Naive thymus-derived CD8-positive, alpha-beta T cell (primary cell): ENCODE data around the gene PANX3. TPM values are rescaled to one million over a fixed set of nuclear protein-coding genes. Genes with fewer than 3 reads are reported as not detected.
A peak's percentile ranks its signal among the peaks of the same experiment; 100 is the strongest.

ENCODE experiments used
- ATAC-seq, 2 donors: fragments of 150-1000 bp; cut with Tn5 transposase in 1 of 2; sonication (Bioruptor Pico), chemical (Tn5 transposase) in 1 of 2; 1 replicate in 1 of 2; 2 replicates in 1 of 2; pipeline ENCODE4 v1.10.0; 2021; ENCODE audit warnings: mild to moderate bottlenecking in 2 of 2, moderate library complexity in 2 of 2
- POLR2A ChIA-PET: fragments of 350-600 bp; sonication (Branson Sonifier 250); formaldehyde crosslinking; loops from one replicate; lab custom pipeline; 2021; ENCODE audit warnings: antibody characterized with exemption; lab: Charles Lee
- DNase-seq, 10 donors: peaks; one replicate each; pipeline versions ENCODE4 v3.0.0 to v3.0.0-alpha.2; 2020 to 2022
- H3K27ac Mint-ChIP-seq, 10 donors: one replicate each; pipeline ENCODE4 v1.8.0; 2020 to 2022; ENCODE audit warnings: mild to moderate bottlenecking in 10 of 10, mixed read lengths in 10 of 10, moderate library complexity in 4 of 10, inconsistent platforms in 1 of 10
- H3K27me3 Mint-ChIP-seq, 5 donors: one replicate each; pipeline ENCODE4 v1.8.0; 2021 to 2022; ENCODE audit warnings: mixed read lengths in 5 of 5
- H3K36me3 Mint-ChIP-seq, 3 donors: one replicate each; pipeline ENCODE4 v1.8.0; 2020 to 2022; ENCODE audit warnings: mixed read lengths in 3 of 3, mild to moderate bottlenecking in 2 of 3, inconsistent platforms in 1 of 3
- H3K4me1 Mint-ChIP-seq, 4 donors: one replicate each; pipeline ENCODE4 v1.8.0; 2021 to 2022; ENCODE audit warnings: mixed read lengths in 4 of 4
- H3K4me3 Mint-ChIP-seq, 10 donors: one replicate each; pipeline ENCODE4 v1.8.0; 2020 to 2022; ENCODE audit warnings: mild to moderate bottlenecking in 10 of 10, mixed read lengths in 10 of 10, moderate library complexity in 6 of 10, inconsistent platforms in 1 of 10
- H3K9me3 Mint-ChIP-seq, 9 donors: one replicate each; pipeline ENCODE4 v1.8.0; 2020 to 2022; ENCODE audit warnings: mixed read lengths in 9 of 9, mild to moderate bottlenecking in 3 of 9, inconsistent platforms in 1 of 9, moderate library complexity in 1 of 9
- polyA plus RNA-seq, 3 donors: library from polyadenylated mRNA; unstranded; fragments of 300-500 nt; fragmentation: Illumina TruSeq; gene quantifications; one replicate each; pipeline ENCODE4 v1.2.3, GENCODE V29; 2021
- total RNA-seq, 8 experiments: library from RNA in 2 of 8; stranded (reverse) in 2 of 8; gene quantifications; one replicate each; pipeline ENCODE4 v1.2.3 and lab custom pipeline; 2021 to 2026

PANX3 gene
- total and polyA plus RNA-seq, 5 experiments from 2014 or later = not detected

GRCh38 chr11:124623861-124624525, 12.8 kb downstream of the PANX3 start:
- no peaks in the 10 kb centered on the region for H3K9me3 Mint-ChIP-seq
- DNase-seq (no peak), ATAC-seq (no peak)
- H3K4me1 Mint-ChIP-seq = peaks cover 18 to 45% (median 42%) of the 10 kb centered on the region in 4 donors
- POLR2A ChIA-PET = interaction anchor here (1.7 to 2.2 kb wide), 2 partner anchors 50 to 176 kb away, joined by 4 to 12 read pairs; partner anchors contain the start of genes MSANTD2, SIAE and SPA17
- H3K36me3 Mint-ChIP-seq = peaks cover 0 to 39% (median 6%) of the 10 kb centered on the region in 3 donors
- H3K27me3 Mint-ChIP-seq = peaks cover 0 to 10% (median 0%) of the 10 kb centered on the region in 5 donors
- peak overlapping the region; percentile 87 to 99 (median 96) for H3K4me3 Mint-ChIP-seq
- H3K27ac Mint-ChIP-seq = peak overlapping the region; percentile 95 to 99 (median 98)

- Mint-ChIP-seq H3K4me3 (peak overlapping the region in 4 of 10 donors; percentile 28 to 63 (median 34)), H3K36me3 (peaks cover 4 to 53% (median 6%) of the 10 kb centered on the region in 3 donors), H3K27me3 (no peaks in the 10 kb centered on the region), H3K9me3 (no peaks in the 10 kb centered on the region), H3K4me1 (peaks cover 19 to 45% (median 43%) of the 10 kb centered on the region in 4 donors), H3K27ac (peak overlapping the region in 4 of 10 donors; percentile 17 to 91 (median 64))
- DNase-seq = no peak
- ATAC-seq = no peak
- POLR2A ChIA-PET = no interaction called here
These were observed 14.4 kb downstream of the PANX3 start for GRCh38 chr11:124625504-124626168.

- ATAC-seq (no peak), DNase-seq (no peak)
- H3K4me1 Mint-ChIP-seq = peaks cover 19 to 45% (median 37%) of the 10 kb centered on the region in 4 donors
- no peaks in the 10 kb centered on the region for H3K9me3 Mint-ChIP-seq
- H3K36me3 Mint-ChIP-seq = peaks cover 6 to 72% (median 15%) of the 10 kb centered on the region in 3 donors
- H3K4me3 Mint-ChIP-seq = no peak overlapping the region
- H3K27me3 Mint-ChIP-seq = no peaks in the 10 kb centered on the region
- POLR2A ChIA-PET = no interaction called here
- H3K27ac Mint-ChIP-seq = peak overlapping the region in 2 of 10 donors; percentile 14 to 63
These were observed 16.3 kb downstream of the PANX3 start for GRCh38 chr11:124627546-124627945.

- H3K36me3 Mint-ChIP-seq = peaks cover 6 to 87% (median 25%) of the 10 kb centered on the region in 3 donors
- ATAC-seq (no peak), DNase-seq (no peak)
- peak overlapping the region in 2 of 10 donors; percentile 41 to 63 for H3K27ac Mint-ChIP-seq
- H3K4me3 Mint-ChIP-seq = no peak overlapping the region
- POLR2A ChIA-PET = no interaction called here
- H3K27me3 Mint-ChIP-seq = no peaks in the 10 kb centered on the region
- peaks cover 12 to 31% (median 21%) of the 10 kb centered on the region in 4 donors for H3K4me1 Mint-ChIP-seq
- H3K9me3 Mint-ChIP-seq = no peaks in the 10 kb centered on the region
These were observed 18.7 kb downstream of the PANX3 start for GRCh38 chr11:124629961-124630360.

- no peak overlapping the region for H3K4me3 Mint-ChIP-seq
- DNase-seq (no peak), ATAC-seq (no peak)
- H3K27ac Mint-ChIP-seq = no peak overlapping the region
- H3K27me3 Mint-ChIP-seq = no peaks in the 10 kb centered on the region
- peaks cover 0 to 6% (median 3%) of the 10 kb centered on the region in 4 donors for H3K4me1 Mint-ChIP-seq
- H3K9me3 Mint-ChIP-seq = no peaks in the 10 kb centered on the region
- H3K36me3 Mint-ChIP-seq = peaks cover 0 to 88% (median 25%) of the 10 kb centered on the region in 3 donors
- POLR2A ChIA-PET = interaction anchor here (0.6 kb wide), 1 partner anchor 893 kb away, joined by 4 read pairs; no protein-coding TSS in a partner anchor
These were observed 22.1 kb downstream of the PANX3 start for GRCh38 chr11:124633355-124633754.

GRCh38 chr11:124635932-124636331, 24.7 kb downstream of the PANX3 start:
- Mint-ChIP-seq H3K4me3 (no peak overlapping the region), H3K27me3 (no peaks in the 10 kb centered on the region), H3K36me3 (peaks cover 0 to 69% (median 19%) of the 10 kb centered on the region in 3 donors), H3K9me3 (no peaks in the 10 kb centered on the region), H3K4me1 (no peaks in the 10 kb centered on the region), H3K27ac (peak overlapping the region in 1 of 10 donors; percentile 15)
- POLR2A ChIA-PET = no interaction called here
- ATAC-seq = no peak
- DNase-seq = no peak

- H3K4me1 Mint-ChIP-seq = no peaks in the 10 kb centered on the region
- H3K36me3 Mint-ChIP-seq = peaks cover 0 to 43% (median 3%) of the 10 kb centered on the region in 3 donors
- no peaks in the 10 kb centered on the region for H3K9me3 Mint-ChIP-seq
- POLR2A ChIA-PET = interaction anchor here (1.2 kb wide), 1 partner anchor 207 kb away, joined by 3 read pairs; no protein-coding TSS in a partner anchor
- H3K4me3 Mint-ChIP-seq = no peak overlapping the region
- ATAC-seq (no peak), DNase-seq (no peak)
- no peaks in the 10 kb centered on the region for H3K27me3 Mint-ChIP-seq
- peak overlapping the region in 3 of 10 donors; percentile 3 to 64 (median 61) for H3K27ac Mint-ChIP-seq
These were observed 27.3 kb downstream of the PANX3 start for GRCh38 chr11:124638500-124638899.

- DNase-seq (no peak), ATAC-seq (no peak)
- H3K27me3 Mint-ChIP-seq = no peaks in the 10 kb centered on the region
- H3K4me1 Mint-ChIP-seq = no peaks in the 10 kb centered on the region
- no peak overlapping the region for H3K4me3 Mint-ChIP-seq
- peaks cover 0 to 36% (median 0%) of the 10 kb centered on the region in 3 donors for H3K36me3 Mint-ChIP-seq
- no peaks in the 10 kb centered on the region for H3K9me3 Mint-ChIP-seq
- peak overlapping the region in 1 of 10 donors; percentile 63 for H3K27ac Mint-ChIP-seq
- POLR2A ChIA-PET = interaction anchor here (1.2 kb wide), 1 partner anchor 206 kb away, joined by 3 read pairs; no protein-coding TSS in a partner anchor
These were observed 28.0 kb downstream of the PANX3 start for GRCh38 chr11:124639186-124639585.

- H3K27ac Mint-ChIP-seq = peak overlapping the region in 1 of 10 donors; percentile 13
- POLR2A ChIA-PET = no interaction called here
- DNase-seq (no peak), ATAC-seq (no peak)
- peaks cover 0 to 7% (median 4%) of the 10 kb centered on the region in 4 donors for H3K4me1 Mint-ChIP-seq
- H3K27me3 Mint-ChIP-seq = no peaks in the 10 kb centered on the region
- H3K36me3 Mint-ChIP-seq = peaks cover 0 to 27% (median 0%) of the 10 kb centered on the region in 3 donors
- no peak overlapping the region for H3K4me3 Mint-ChIP-seq
- H3K9me3 Mint-ChIP-seq = no peaks in the 10 kb centered on the region
These were observed 29.4 kb downstream of the PANX3 start for GRCh38 chr11:124640666-124641065.

- peak overlapping the region in 1 of 10 donors; percentile 48 for H3K27ac Mint-ChIP-seq
These were observed 31.4 kb downstream of the PANX3 start for GRCh38 chr11:124642628-124643027.

GRCh38 chr11:124643042-124643604, 31.9 kb downstream of the PANX3 start:
- POLR2A ChIA-PET = interaction anchor here (0.7 kb wide), 1 partner anchor 195 kb away, joined by 3 read pairs; no protein-coding TSS in a partner anchor
- Mint-ChIP-seq H3K27me3 (no peaks in the 10 kb centered on the region), H3K9me3 (no peaks in the 10 kb centered on the region), H3K4me3 (no peak overlapping the region), H3K36me3 (peaks cover 0 to 9% (median 0%) of the 10 kb centered on the region in 3 donors), H3K27ac (peak overlapping the region in 1 of 10 donors; percentile 48), H3K4me1 (peaks cover 0 to 7% (median 4%) of the 10 kb centered on the region in 4 donors)
- ATAC-seq (no peak), DNase-seq (no peak)

More at GRCh38 chr11:124642628-124643027, 31.4 kb downstream of the PANX3 start:
- H3K4me1 Mint-ChIP-seq = peaks cover 0 to 7% (median 4%) of the 10 kb centered on the region in 4 donors
- ATAC-seq = no peak
- DNase-seq = no peak
- peaks cover 0 to 13% (median 0%) of the 10 kb centered on the region in 3 donors for H3K36me3 Mint-ChIP-seq
- H3K9me3 Mint-ChIP-seq = no peaks in the 10 kb centered on the region
- no peak overlapping the region for H3K4me3 Mint-ChIP-seq
- no peaks in the 10 kb centered on the region for H3K27me3 Mint-ChIP-seq
- POLR2A ChIA-PET = interaction anchor here (0.7 kb wide), 1 partner anchor 195 kb away, joined by 3 read pairs; no protein-coding TSS in a partner anchor
